GM12878 (cell line): ENCODE results near the gene ARL6IP5. TPM values are rescaled to one million over a fixed set of nuclear protein-coding genes. Genes with fewer than 3 reads are reported as not detected.

Experiments used
- ATAC-seq: fragments of 200-7000 bp; cut with Tn5 transposase; 3 replicates; pipeline ENCODE4 v1.9.1; 2020; ENCODE audit warnings: mild to moderate bottlenecking, moderate library complexity
- BruUV-seq: library from RNA; stranded (reverse); fragments of 400-500 nt; replicated peaks from 2 replicates; lab custom pipeline; 2021; lab: Mats Ljungman, UMichigan
- CTCF ChIA-PET: fragments of 300-600 bp; sonication (Branson Sonifier 250); formaldehyde crosslinking; extraction: SDS; loops from one replicate; lab custom pipeline; 2021; ENCODE audit warnings: inconsistent platforms; lab: Yijun Ruan, JAX
- POLR2A ChIA-PET: fragments of 350-600 bp; formaldehyde crosslinking; extraction: SDS; loops from one replicate; lab custom pipeline; 2021; ENCODE audit warnings: inconsistent platforms; lab: Charles Lee
- RAD21 ChIA-PET: fragments of 300-600 bp; sonication (Branson Sonifier 250); formaldehyde crosslinking; loops from one replicate; lab custom pipeline; 2023; ENCODE audit warnings: antibody characterized with exemption; ENCODE audit not compliant: unreplicated experiment; lab: Charles Lee
- SMC1A ChIA-PET: fragments of 300-600 bp; sonication (Branson Sonifier 250); formaldehyde crosslinking; loops from one replicate; lab custom pipeline; 2023; ENCODE audit not compliant: unreplicated experiment, uncharacterized antibody; lab: Charles Lee
- DNase-seq: peaks from one replicate; pipeline ENCODE4 v3.0.0-alpha.2; 2011; ENCODE audit warnings: low read depth, low spot score
- FAIRE-seq: peaks from 3 replicates; lab custom pipeline; 2011; peaks lifted over from hg19 to GRCh38; lab: Jason Lieb, UNC
- H2AFZ ChIP-seq: 2 replicates; pipeline ENCODE4 v1.6.0; 2011; ENCODE audit warnings: low read depth, low read length, control low read depth; ENCODE audit not compliant: control insufficient read depth
- H3K27ac ChIP-seq: 2 replicates; pipeline ENCODE4 v1.5.1; 2011; ENCODE audit warnings: control low read depth; ENCODE audit not compliant: control insufficient read depth, insufficient read depth
- H3K27me3 ChIP-seq, 2 experiments: replicated peaks in 1 of 2; 2 replicates each; pipeline versions ENCODE4 v1.6.0 to v1.6.1; 2011; ENCODE audit warnings: low read length in 1 of 2; ENCODE audit not compliant: control insufficient read depth in 2 of 2, insufficient read depth in 2 of 2
- H3K36me3 ChIP-seq, 2 experiments: 2 replicates each; pipeline ENCODE4 v1.5.1; 2011; ENCODE audit warnings: low read length in 1 of 2; ENCODE audit not compliant: control insufficient read depth in 2 of 2, insufficient read depth in 2 of 2
- H3K4me1 ChIP-seq: 2 replicates; pipeline ENCODE4 v1.6.1; 2011; ENCODE audit warnings: mild to moderate bottlenecking, low read length, moderate library complexity, mixed read lengths; ENCODE audit not compliant: control insufficient read depth, insufficient read depth
- H3K4me2 ChIP-seq: 2 replicates; pipeline ENCODE4 v1.6.0; 2011; ENCODE audit warnings: control low read depth; ENCODE audit not compliant: control insufficient read depth, insufficient read depth
- H3K4me3 ChIP-seq: fragments of 200-600 bp; sonication (generic); 2 replicates; pipeline ENCODE4 v1.5.1; 2016
- H3K79me2 ChIP-seq: 2 replicates; pipeline ENCODE4 v1.6.0; 2011; ENCODE audit warnings: low read length; ENCODE audit not compliant: control insufficient read depth, insufficient read depth
- H3K9ac ChIP-seq: 2 replicates; pipeline ENCODE4 v1.8.0; 2011; ENCODE audit warnings: low read length, control low read depth, mixed read lengths; ENCODE audit not compliant: control insufficient read depth, insufficient read depth
- H3K9me3 ChIP-seq: replicated peaks from 3 replicates; pipeline ENCODE4 v1.5.1; 2011; ENCODE audit warnings: mild to moderate bottlenecking, low read length; ENCODE audit not compliant: control insufficient read depth, insufficient read depth
- H4K20me1 ChIP-seq: 2 replicates; pipeline ENCODE4 v1.6.0; 2011; ENCODE audit not compliant: control insufficient read depth, insufficient read depth
- CEBPZ ChIP-seq: fragments of 150-350 bp; IDR thresholded peaks from 2 replicates; pipeline ENCODE4 v1.6.1; 2016; ENCODE audit warnings: low read depth, low read length
- CHD1 ChIP-seq: IDR thresholded peaks from 2 replicates; pipeline ENCODE4 v1.6.1; 2012; ENCODE audit warnings: low read depth, low read length, improper control_type of control experiment
- FOXM1 ChIP-seq: IDR thresholded peaks from 2 replicates; pipeline ENCODE4 v1.6.1; 2012; ENCODE audit warnings: low read depth, mild to moderate bottlenecking, inconsistent platforms, low read length, moderate library complexity
- HDGF ChIP-seq: fragments of 450-650 bp; IDR thresholded peaks from 2 replicates; pipeline ENCODE4 v1.6.1; 2016; ENCODE audit warnings: antibody characterized with exemption
- IKZF1 ChIP-seq: fragments of 450-650 bp; conservative IDR thresholded peaks from 2 replicates; pipeline ENCODE4 v1.6.1; 2017; ENCODE audit warnings: antibody characterized with exemption, mild to moderate bottlenecking
- IRF5 ChIP-seq: fragments of 450-650 bp; IDR thresholded peaks from 2 replicates; pipeline ENCODE4 v1.6.1; 2017; ENCODE audit warnings: borderline replicate concordance
- NR2C2 ChIP-seq: IDR thresholded peaks from 2 replicates; pipeline ENCODE4 v1.6.1; 2011; ENCODE audit warnings: borderline replicate concordance, low read depth; ENCODE audit not compliant: control insufficient read depth, insufficient read length
- SMAD1 ChIP-seq: fragments of 450-650 bp; IDR thresholded peaks from 2 replicates; pipeline ENCODE4 v1.6.1; 2018; ENCODE audit warnings: mild to moderate bottlenecking, low read depth; ENCODE audit not compliant: partially characterized antibody
- SREBF1 ChIP-seq: IDR thresholded peaks from 2 replicates; pipeline ENCODE4 v1.6.1; 2012; ENCODE audit warnings: mild to moderate bottlenecking, low read length
- SRF ChIP-seq, 2 experiments: IDR thresholded peaks; 2 replicates each; pipeline ENCODE4 v1.6.1; 2011; ENCODE audit warnings: low read depth in 2 of 2, low read length in 2 of 2, mild to moderate bottlenecking in 1 of 2, moderate library complexity in 1 of 2
- WGBS: methylation state at CpG from one replicate; pipeline ENCODE4 v1.1.6; 2016; ENCODE audit warnings: low lambda C conversion rate; ENCODE audit not compliant: insufficient replicate concordance, insufficient coverage; ENCODE audit errors: missing lambda C conversion rate; 5-methylcytosine and 5-hydroxymethylcytosine counted together
- in situ Hi-C: fragments of 300-500 bp; cut with MboI; formaldehyde crosslinking; loops from 9 replicates; pipeline ENCODE4 v1.14.3; 2018; ENCODE audit warnings: mixed read lengths
- intact Hi-C: fragments of 100-400 bp; cut with micrococcal nuclease; formaldehyde crosslinking; loops from one replicate; pipeline ENCODE4 v1.14.2; 2022; ENCODE audit not compliant: unreplicated experiment
- polyA plus RNA-seq, 11 experiments: library from polyadenylated mRNA; depleted of rRNA in 4 of 11; unstranded in 6 of 11; stranded (reverse) in 5 of 11; fragments of >200 nt; fragmentation: Nextera tagmentation in 4 of 11; fragmentation: Illumina TruSeq in 1 of 11; extraction: Ambion mirVana in 4 of 11; extraction: Trizol in 1 of 11; gene quantifications; 1 replicate in 1 of 11; 2 replicates in 10 of 11; pipeline versions ENCODE4 v1.2.1 to v1.2.3, GENCODE V29; 2011 to 2016; ENCODE audit warnings: inconsistent platforms in 2 of 11, missing spikeins in 2 of 11, low read depth in 1 of 11
- total RNA-seq, 4 experiments: library from RNA; depleted of rRNA in 3 of 4; stranded (reverse); fragments of >200 nt in 3 of 4; fragmentation: Illumina TruSeq in 1 of 4; extraction: Trizol in 1 of 4; gene quantifications; 2 replicates each; pipeline versions ENCODE4 v1.2.1 to v1.2.3, GENCODE V29; 2013 to 2021

Gene ARL6IP5
- total and polyA plus RNA-seq, 10 of the 15 experiments (the other 5 are each of a cell fraction or from before 2014, with no cell fraction given), result 78.2 to 310 (median 148) TPM

GRCh38 chr3:69116162-69116561, 31.4 kb downstream of the ARL6IP5 start:
- Histone ChIP-seq H3K79me2 (no peaks in the 10 kb centered on the region), H3K4me3 (no peak overlapping the region), H3K27ac (no peak overlapping the region), H3K4me2 (no peak overlapping the region), H3K9ac (no peak overlapping the region), H2AFZ (no peak overlapping the region), H3K27me3 (0 out of 4 replicates have a peak, but pooled peaks cover 0 to 1% of the 10 kb centered on the region in 2 experiments), H3K4me1 (no peaks in the 10 kb centered on the region), H3K36me3 (no peaks in the 10 kb centered on the region), H4K20me1 (no peaks in the 10 kb centered on the region), H3K9me3 (no peaks in the 10 kb centered on the region)
- 81% methylated on average over 4 of the region's 4 CpGs for WGBS
- intact Hi-C loops (no loop called here), in situ Hi-C loops (no loop called here)
- ATAC-seq (no peak), DNase-seq (no peak), FAIRE-seq (no peak)
- TF ChIP-seq CEBPZ (no peak), IRF5 (no peak), SRF (IDR thresholded peaks at IDR 0.05; ENCODE audit: low read depth in 2 of 2, low read length in 2 of 2) (no peak), NR2C2 (no peak), SREBF1 (no peak), SMAD1 (no peak), CHD1 (no peak), IKZF1 (no peak), FOXM1 (no peak), HDGF (no peak)
- ChIA-PET RAD21 (interaction anchor here (1.0 kb wide), 1 partner anchor 68 kb away, joined by 3 read pairs; no protein-coding TSS in a partner anchor), CTCF (interaction anchor here (1.1 to 1.6 kb wide), 2 partner anchors 22 to 190 kb away, joined by 3 to 5 read pairs; no protein-coding TSS in a partner anchor), SMC1A (no interaction called here), POLR2A (no interaction called here)
- no TSS peak for BruUV-seq
